HL-60 (cell line): ENCODE measurements around the gene SLITRK1.

Source experiments
- POLR2AphosphoS5 ChIP-seq: IDR thresholded peaks from 2 replicates; pipeline ENCODE4 v1.6.1; 2012; ENCODE audit warnings: low read depth
- TF ChIP-seq, protein P1 (sequence below): IDR thresholded peaks from one replicate; pipeline ENCODE4 v1.5.1; 2011; ENCODE audit warnings: low read length, control low read depth, inconsistent platforms; ENCODE audit not compliant: insufficient read depth

DNA sequence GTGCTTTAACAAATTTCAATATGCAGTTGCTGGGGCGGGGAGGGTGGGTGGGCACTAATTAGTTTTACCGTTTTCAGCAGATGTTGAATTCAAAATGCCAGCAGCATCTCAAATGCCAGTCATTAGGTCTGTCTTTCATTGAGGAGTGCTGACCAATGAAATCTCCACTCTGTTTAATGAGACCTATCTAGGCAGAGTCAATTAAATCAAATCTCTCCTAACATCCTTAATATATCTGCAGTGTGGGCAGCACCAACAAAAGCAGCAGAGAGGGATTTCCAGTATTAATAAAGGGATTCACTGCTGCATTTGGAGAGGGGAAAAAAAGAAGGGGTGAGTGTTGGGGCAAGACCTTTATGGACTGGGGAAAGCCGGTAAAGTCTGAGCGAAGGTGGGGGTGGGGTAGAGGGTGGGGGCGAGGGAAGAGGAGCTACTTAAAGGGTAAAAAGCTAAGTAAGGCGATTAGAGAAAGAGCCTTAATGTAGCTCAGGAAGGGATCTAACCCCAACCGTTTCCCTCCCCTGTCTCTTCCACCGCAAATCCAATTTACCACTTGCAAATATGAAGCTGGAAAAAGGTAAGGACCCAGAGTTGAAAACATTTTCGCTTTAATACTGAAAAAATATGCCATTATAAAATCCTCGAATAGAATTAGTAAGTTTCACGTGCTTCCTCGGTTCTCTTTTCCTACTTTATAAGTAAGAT is 4.5 kb downstream of the SLITRK1 start:
- TF ChIP-seq, protein P1, sequence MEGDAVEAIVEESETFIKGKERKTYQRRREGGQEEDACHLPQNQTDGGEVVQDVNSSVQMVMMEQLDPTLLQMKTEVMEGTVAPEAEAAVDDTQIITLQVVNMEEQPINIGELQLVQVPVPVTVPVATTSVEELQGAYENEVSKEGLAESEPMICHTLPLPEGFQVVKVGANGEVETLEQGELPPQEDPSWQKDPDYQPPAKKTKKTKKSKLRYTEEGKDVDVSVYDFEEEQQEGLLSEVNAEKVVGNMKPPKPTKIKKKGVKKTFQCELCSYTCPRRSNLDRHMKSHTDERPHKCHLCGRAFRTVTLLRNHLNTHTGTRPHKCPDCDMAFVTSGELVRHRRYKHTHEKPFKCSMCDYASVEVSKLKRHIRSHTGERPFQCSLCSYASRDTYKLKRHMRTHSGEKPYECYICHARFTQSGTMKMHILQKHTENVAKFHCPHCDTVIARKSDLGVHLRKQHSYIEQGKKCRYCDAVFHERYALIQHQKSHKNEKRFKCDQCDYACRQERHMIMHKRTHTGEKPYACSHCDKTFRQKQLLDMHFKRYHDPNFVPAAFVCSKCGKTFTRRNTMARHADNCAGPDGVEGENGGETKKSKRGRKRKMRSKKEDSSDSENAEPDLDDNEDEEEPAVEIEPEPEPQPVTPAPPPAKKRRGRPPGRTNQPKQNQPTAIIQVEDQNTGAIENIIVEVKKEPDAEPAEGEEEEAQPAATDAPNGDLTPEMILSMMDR: no peak
- no peak for TF ChIP-seq POLR2AphosphoS5
